K562 (cell line): ENCODE measurements around the gene UMODL1.

Experiments
- FOSL1 ChIP-seq: fragments of 200-800 bp; sonication (Bioruptor generic); conservative IDR thresholded peaks from 2 replicates; pipeline ENCODE4 v1.6.1; 2016; ENCODE audit warnings: missing genetic modification characterization, missing compliant biosample characterization
- HLTF ChIP-seq: fragments of 450-650 bp; IDR thresholded peaks from 2 replicates; pipeline ENCODE4 v1.6.1; 2016
- KDM5B ChIP-seq: fragments of 200-600 bp; sonication (generic); IDR thresholded peaks from 2 replicates; pipeline ENCODE4 v1.6.1; 2012; ENCODE audit warnings: low read depth, mild to moderate bottlenecking, moderate library complexity, low read length, control low read depth, inconsistent platforms; ENCODE audit not compliant: insufficient replicate concordance
- NRF1 ChIP-seq, 2 experiments: fragments of 450-650 bp; IDR thresholded peaks in 1 of 2; conservative IDR thresholded peaks in 1 of 2; 2 replicates each; pipeline ENCODE4 v1.6.1; 2014; ENCODE audit warnings: mild to moderate bottlenecking in 2 of 2
- POLR2A ChIP-seq: fragments of 450-650 bp; conservative IDR thresholded peaks from 2 replicates; pipeline ENCODE4 v1.6.1; 2016
- SMARCC2 ChIP-seq: fragments of 450-650 bp; IDR thresholded peaks from 2 replicates; pipeline ENCODE4 v1.6.1; 2017; ENCODE audit warnings: antibody characterized with exemption, moderate library complexity, mild to moderate bottlenecking, low read depth
- ZBTB1 ChIP-seq: sonication (generic); formaldehyde crosslinking; IDR thresholded peaks from 2 replicates; pipeline ENCODE4 v1.8.1; 2023; ENCODE audit warnings: missing genetic modification reagents, low read depth, mild to moderate bottlenecking, borderline replicate concordance
- TF ChIP-seq, protein P1 (sequence below), 2 experiments: fragments of 450-650 bp in 1 of 2; sonication (generic) in 1 of 2; formaldehyde crosslinking in 1 of 2; IDR thresholded peaks in 1 of 2; conservative IDR thresholded peaks in 1 of 2; 2 replicates each; pipeline versions ENCODE4 v1.6.1 to v1.8.1; 2016 to 2023; ENCODE audit warnings: mild to moderate bottlenecking in 2 of 2, moderate library complexity in 2 of 2, inconsistent platforms in 1 of 2, missing genetic modification reagents in 1 of 2

DNA sequence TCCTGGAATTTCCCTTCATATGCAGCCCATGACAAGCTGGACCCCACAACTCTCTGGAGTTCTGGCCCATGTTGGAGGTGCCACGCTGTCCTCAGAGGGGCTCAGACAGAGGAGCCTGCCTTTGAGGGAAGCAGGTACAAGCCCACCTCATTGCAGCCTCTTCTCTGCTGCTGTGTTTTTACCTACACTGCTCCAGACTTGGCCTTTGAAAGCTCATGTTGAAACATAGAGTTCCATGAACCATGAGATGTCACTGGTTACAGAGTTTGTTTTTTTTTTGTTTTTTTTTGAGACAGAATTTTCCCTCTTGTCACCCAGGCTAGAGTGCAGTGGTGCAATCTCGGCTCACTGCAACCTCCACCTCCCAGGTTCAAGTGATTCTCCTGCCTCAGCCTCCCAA, 38.9 kb upstream of the UMODL1 start:
- TF ChIP-seq SMARCC2 (no peak), HLTF (no peak), POLR2A (no peak), FOSL1 (tag) (no peak), NRF1 (conservative IDR thresholded peaks at IDR 0.05 in 1 of 2, IDR thresholded peaks at IDR 0.05 in 1 of 2) (no peak), KDM5B (no peak), ZBTB1 (CRISPR knock-in tag) (no peak)
- TF ChIP-seq, protein P1, sequence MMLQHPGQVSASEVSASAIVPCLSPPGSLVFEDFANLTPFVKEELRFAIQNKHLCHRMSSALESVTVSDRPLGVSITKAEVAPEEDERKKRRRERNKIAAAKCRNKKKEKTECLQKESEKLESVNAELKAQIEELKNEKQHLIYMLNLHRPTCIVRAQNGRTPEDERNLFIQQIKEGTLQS (IDR thresholded peaks at IDR 0.05), result no peak
- TF ChIP-seq, protein P1 (CRISPR knock-in tag; conservative IDR thresholded peaks at IDR 0.05), result no peak
